ENCODE data around the gene STXBP6.

GRCh38 chr14:25094171-25094907 is 44.4 kb upstream of the STXBP6 start:
- TF ChIP-seq CTCF (IDR thresholded peaks at IDR 0.05; ENCODE audit: insufficient read depth, low read length) (no peak), GABPA (IDR thresholded peaks at IDR 0.05; ENCODE audit: low read depth) (no peak), POLR2AphosphoS5 (IDR thresholded peaks at IDR 0.05; ENCODE audit: low read depth) (no peak)
